ENCODE results near the gene PSMB7.

DNA sequence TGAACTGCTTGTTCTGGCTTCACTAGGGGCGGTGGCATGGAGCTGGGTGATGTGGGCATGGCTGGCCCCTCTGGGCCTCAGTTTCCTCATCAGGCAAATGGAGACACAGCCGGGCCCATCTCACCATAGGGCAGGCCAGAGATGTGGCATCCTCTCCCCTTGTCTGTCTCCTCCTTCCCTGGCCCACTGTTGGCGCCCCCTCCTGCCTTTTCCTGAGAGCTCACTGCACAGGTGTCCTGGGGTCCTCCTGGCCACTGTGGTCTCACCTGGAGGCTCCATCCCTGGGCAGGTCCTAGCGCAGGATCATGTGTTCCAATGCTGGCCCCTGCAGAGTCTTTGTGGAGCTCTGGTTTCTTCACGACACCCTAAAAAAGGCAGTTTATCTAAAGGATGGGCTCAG, 104.0 kb downstream of the PSMB7 start:
- no peak for TF ChIP-seq ATF6 (CRISPR knock-in tag; IDR thresholded peaks at IDR 0.05)
- no peak for TF ChIP-seq CTCF (IDR thresholded peaks at IDR 0.05)
- TF ChIP-seq, protein P1, sequence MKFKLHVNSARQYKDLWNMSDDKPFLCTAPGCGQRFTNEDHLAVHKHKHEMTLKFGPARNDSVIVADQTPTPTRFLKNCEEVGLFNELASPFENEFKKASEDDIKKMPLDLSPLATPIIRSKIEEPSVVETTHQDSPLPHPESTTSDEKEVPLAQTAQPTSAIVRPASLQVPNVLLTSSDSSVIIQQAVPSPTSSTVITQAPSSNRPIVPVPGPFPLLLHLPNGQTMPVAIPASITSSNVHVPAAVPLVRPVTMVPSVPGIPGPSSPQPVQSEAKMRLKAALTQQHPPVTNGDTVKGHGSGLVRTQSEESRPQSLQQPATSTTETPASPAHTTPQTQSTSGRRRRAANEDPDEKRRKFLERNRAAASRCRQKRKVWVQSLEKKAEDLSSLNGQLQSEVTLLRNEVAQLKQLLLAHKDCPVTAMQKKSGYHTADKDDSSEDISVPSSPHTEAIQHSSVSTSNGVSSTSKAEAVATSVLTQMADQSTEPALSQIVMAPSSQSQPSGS (CRISPR knock-in tag; IDR thresholded peaks at IDR 0.05; ENCODE audit: borderline replicate concordance, low read depth): no peak
- no peak for TF ChIP-seq TCF7 (CRISPR knock-in tag; IDR thresholded peaks at IDR 0.05; ENCODE audit: low read depth)
- TF ChIP-seq ESRRA (CRISPR knock-in tag; IDR thresholded peaks at IDR 0.05; ENCODE audit: borderline replicate concordance): no peak
- no peak for TF ChIP-seq IRF2 (CRISPR knock-in tag; IDR thresholded peaks at IDR 0.05; ENCODE audit: borderline replicate concordance, low read depth)

Data from WTC11 (cell line).